ENCODE data around the gene HLA-DMA.
"Not testable (repeated sequence)": the region's sequence is repeated elsewhere in the genome, so short reads cannot be mapped to it uniquely, and the experiment has no call there.

GRCh38 chr6:32942555-32943123 is 10.3 kb downstream of the HLA-DMA start:
- TF ChIP-seq CTCF (conservative IDR thresholded peaks at IDR 0.05 in 1 of 2, IDR thresholded peaks at IDR 0.05 in 1 of 2; ENCODE audit: extremely low read depth in 1 of 2, insufficient read depth in 1 of 2, low read depth in 1 of 2, low read length in 2 of 2); EZH2 (IDR thresholded peaks at IDR 0.05; ENCODE audit: borderline replicate concordance, low read length): not testable (repeated sequence)

All from mammary epithelial cell (primary cell).